Panc1 (cell line): ENCODE measurements around the gene RDH5. TPM values are rescaled to one million over a fixed set of nuclear protein-coding genes. Genes with fewer than 3 reads are reported as not detected.

ENCODE experiments used
- ATAC-seq: fragments of 200-7000 bp; cut with Tn5 transposase; 2 replicates; pipeline ENCODE4 v1.9.1; 2020; ENCODE audit warnings: mild to moderate bottlenecking, moderate library complexity
- BruUV-seq: library from RNA; stranded (reverse); fragments of 400-500 nt; replicated peaks from 2 replicates; lab custom pipeline; 2021; lab: Mats Ljungman, UMichigan
- CTCF ChIA-PET: fragments of 300-600 bp; sonication (Branson Sonifier 250); formaldehyde crosslinking; loops from one replicate; lab custom pipeline; 2022; ENCODE audit warnings: antibody characterized with exemption; lab: Charles Lee
- POLR2A ChIA-PET: fragments of 300-600 bp; sonication (Branson Sonifier 250); formaldehyde crosslinking; loops from one replicate; lab custom pipeline; 2022; ENCODE audit warnings: antibody characterized with exemption; lab: Charles Lee
- DNase-seq: peaks from one replicate; pipeline ENCODE4 v3.0.0-alpha.2; 2010; ENCODE audit warnings: low read depth, low spot score
- H3K27ac ChIP-seq: 2 replicates; pipeline ENCODE4 v1.5.1; 2011; ENCODE audit warnings: mild to moderate bottlenecking, low read length, inconsistent platforms
- H3K27me3 ChIP-seq: fragments of 200-500 bp; sonication (Bioruptor generic); 2 replicates; pipeline ENCODE4 v1.6.0; 2014; ENCODE audit warnings: low read length, inconsistent platforms; ENCODE audit not compliant: control insufficient read depth, insufficient read depth
- H3K36me3 ChIP-seq: fragments of 200-500 bp; sonication (Bioruptor generic); 2 replicates; pipeline ENCODE4 v1.5.1; 2014; ENCODE audit warnings: inconsistent platforms, mild to moderate bottlenecking, low read length, moderate library complexity; ENCODE audit not compliant: control insufficient read depth, insufficient read depth
- H3K4me1 ChIP-seq: 2 replicates; pipeline ENCODE4 v1.5.1; 2011; ENCODE audit warnings: inconsistent platforms, mild to moderate bottlenecking, low read length, moderate library complexity; ENCODE audit not compliant: control insufficient read depth, insufficient read depth
- H3K4me3 ChIP-seq, 2 experiments: 2 replicates each; pipeline ENCODE4 v1.5.1; 2011 to 2012; ENCODE audit warnings: low read depth in 2 of 2, low read length in 2 of 2, mild to moderate bottlenecking in 2 of 2, inconsistent platforms in 1 of 2, moderate library complexity in 1 of 2
- H3K9me3 ChIP-seq: fragments of 200-500 bp; sonication (Bioruptor generic); 2 replicates; pipeline ENCODE4 v1.5.1; 2014; ENCODE audit warnings: low read depth, mild to moderate bottlenecking, inconsistent platforms, low read length, moderate library complexity; ENCODE audit not compliant: control insufficient read depth, insufficient read depth
- POLR2AphosphoS5 ChIP-seq: IDR thresholded peaks from 2 replicates; pipeline ENCODE4 v1.6.1; 2012; ENCODE audit warnings: mild to moderate bottlenecking, low read depth, low read length, moderate library complexity
- SIN3A ChIP-seq: IDR thresholded peaks from 2 replicates; pipeline ENCODE4 v1.6.1; 2012; ENCODE audit warnings: low read depth, mild to moderate bottlenecking, low read length, moderate library complexity, borderline replicate concordance; ENCODE audit not compliant: insufficient read depth
- TCF7L2 ChIP-seq: IDR thresholded peaks from 2 replicates; pipeline ENCODE4 v1.6.1; 2011; ENCODE audit warnings: mild to moderate bottlenecking, low read depth, low read length, inconsistent platforms
- in situ Hi-C: cut with HindIII; loops from 2 replicates; pipeline ENCODE4 v1.10.0; 2016; ENCODE audit warnings: low sequenced_read_pairs, low pct_unique_long_range_greater_than_20kb
- intact Hi-C: fragments of 100-400 bp; cut with micrococcal nuclease; formaldehyde crosslinking; loops from one replicate; pipeline ENCODE4 v1.10.0; 2022; ENCODE audit not compliant: unreplicated experiment
- total RNA-seq: library from RNA; stranded (reverse); gene quantifications from one replicate; pipeline ENCODE4 v1.2.1, GENCODE V29; 2021; ENCODE audit not compliant: unreplicated experiment
- TF ChIP-seq, protein P1 (sequence below): fragments of 450-650 bp; IDR thresholded peaks from 2 replicates; pipeline ENCODE4 v1.5.1; 2017; ENCODE audit warnings: mild to moderate bottlenecking
- TF ChIP-seq, protein P2 (sequence below), 2 experiments: IDR thresholded peaks; 2 replicates each; pipeline ENCODE4 v1.6.1; 2011 to 2012; ENCODE audit warnings: low read depth in 2 of 2, control low read depth in 1 of 2, low read length in 1 of 2, mild to moderate bottlenecking in 1 of 2, moderate library complexity in 1 of 2; ENCODE audit not compliant: insufficient read depth in 1 of 2

Gene RDH5
- total RNA-seq, 1 experiment from 2014 or later: 2.8 TPM

DNA sequence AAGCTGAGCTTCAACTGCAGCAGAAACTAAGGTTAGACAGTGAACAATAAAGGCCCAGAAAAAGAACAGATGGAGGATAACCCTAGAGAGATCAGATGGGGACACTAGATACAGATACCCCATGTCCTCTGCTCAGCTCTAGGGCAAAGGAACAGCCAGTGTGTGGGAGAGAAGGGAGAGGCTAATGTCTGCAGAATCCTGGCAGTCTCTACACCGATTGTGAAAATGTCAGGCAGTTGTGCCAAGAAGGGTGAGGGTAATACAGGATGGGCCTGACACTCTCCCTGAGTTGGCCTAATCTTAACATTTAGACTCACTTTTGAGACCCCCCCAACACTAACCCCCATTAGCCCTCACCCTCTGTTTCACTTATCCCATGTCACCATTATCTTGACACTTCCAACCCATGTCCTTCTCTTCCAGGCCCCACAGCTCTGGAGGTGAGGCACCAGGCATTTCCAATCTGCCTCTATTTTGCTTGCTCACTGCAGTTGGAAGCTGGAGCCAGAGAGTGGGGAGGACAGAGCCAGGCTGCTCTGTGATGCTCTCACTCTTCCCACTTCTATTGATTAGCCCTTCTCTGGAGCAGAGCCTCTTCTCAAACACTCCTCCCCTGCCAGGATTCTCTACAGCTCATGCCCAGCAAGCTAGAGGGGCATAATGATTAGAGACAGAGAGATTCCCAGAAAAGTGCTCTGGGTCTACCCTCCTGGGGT lies 7.3 kb upstream of the RDH5 start:
- Histone ChIP-seq H3K27ac (no peak overlapping the region), H3K27me3 (peaks cover 11% of the 10 kb centered on the region), H3K36me3 (no peaks in the 10 kb centered on the region), H3K4me1 (peaks cover 19% of the 10 kb centered on the region), H3K9me3 (no peaks in the 10 kb centered on the region), H3K4me3 (no peak overlapping the region)
- ChIA-PET CTCF (no interaction called here), POLR2A (no interaction called here)
- in situ Hi-C loops (no loop called here), intact Hi-C loops (no loop called here)
- DNase-seq (no peak), ATAC-seq (no peak)
- TF ChIP-seq, protein P1, sequence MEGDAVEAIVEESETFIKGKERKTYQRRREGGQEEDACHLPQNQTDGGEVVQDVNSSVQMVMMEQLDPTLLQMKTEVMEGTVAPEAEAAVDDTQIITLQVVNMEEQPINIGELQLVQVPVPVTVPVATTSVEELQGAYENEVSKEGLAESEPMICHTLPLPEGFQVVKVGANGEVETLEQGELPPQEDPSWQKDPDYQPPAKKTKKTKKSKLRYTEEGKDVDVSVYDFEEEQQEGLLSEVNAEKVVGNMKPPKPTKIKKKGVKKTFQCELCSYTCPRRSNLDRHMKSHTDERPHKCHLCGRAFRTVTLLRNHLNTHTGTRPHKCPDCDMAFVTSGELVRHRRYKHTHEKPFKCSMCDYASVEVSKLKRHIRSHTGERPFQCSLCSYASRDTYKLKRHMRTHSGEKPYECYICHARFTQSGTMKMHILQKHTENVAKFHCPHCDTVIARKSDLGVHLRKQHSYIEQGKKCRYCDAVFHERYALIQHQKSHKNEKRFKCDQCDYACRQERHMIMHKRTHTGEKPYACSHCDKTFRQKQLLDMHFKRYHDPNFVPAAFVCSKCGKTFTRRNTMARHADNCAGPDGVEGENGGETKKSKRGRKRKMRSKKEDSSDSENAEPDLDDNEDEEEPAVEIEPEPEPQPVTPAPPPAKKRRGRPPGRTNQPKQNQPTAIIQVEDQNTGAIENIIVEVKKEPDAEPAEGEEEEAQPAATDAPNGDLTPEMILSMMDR: no peak
- TF ChIP-seq POLR2AphosphoS5 (no peak), TCF7L2 (no peak), SIN3A (no peak)
- TF ChIP-seq, protein P2, sequence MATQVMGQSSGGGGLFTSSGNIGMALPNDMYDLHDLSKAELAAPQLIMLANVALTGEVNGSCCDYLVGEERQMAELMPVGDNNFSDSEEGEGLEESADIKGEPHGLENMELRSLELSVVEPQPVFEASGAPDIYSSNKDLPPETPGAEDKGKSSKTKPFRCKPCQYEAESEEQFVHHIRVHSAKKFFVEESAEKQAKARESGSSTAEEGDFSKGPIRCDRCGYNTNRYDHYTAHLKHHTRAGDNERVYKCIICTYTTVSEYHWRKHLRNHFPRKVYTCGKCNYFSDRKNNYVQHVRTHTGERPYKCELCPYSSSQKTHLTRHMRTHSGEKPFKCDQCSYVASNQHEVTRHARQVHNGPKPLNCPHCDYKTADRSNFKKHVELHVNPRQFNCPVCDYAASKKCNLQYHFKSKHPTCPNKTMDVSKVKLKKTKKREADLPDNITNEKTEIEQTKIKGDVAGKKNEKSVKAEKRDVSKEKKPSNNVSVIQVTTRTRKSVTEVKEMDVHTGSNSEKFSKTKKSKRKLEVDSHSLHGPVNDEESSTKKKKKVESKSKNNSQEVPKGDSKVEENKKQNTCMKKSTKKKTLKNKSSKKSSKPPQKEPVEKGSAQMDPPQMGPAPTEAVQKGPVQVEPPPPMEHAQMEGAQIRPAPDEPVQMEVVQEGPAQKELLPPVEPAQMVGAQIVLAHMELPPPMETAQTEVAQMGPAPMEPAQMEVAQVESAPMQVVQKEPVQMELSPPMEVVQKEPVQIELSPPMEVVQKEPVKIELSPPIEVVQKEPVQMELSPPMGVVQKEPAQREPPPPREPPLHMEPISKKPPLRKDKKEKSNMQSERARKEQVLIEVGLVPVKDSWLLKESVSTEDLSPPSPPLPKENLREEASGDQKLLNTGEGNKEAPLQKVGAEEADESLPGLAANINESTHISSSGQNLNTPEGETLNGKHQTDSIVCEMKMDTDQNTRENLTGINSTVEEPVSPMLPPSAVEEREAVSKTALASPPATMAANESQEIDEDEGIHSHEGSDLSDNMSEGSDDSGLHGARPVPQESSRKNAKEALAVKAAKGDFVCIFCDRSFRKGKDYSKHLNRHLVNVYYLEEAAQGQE (IDR thresholded peaks at IDR 0.05; ENCODE audit: insufficient read depth in 1 of 2, low read depth in 2 of 2, low read length in 1 of 2): no peak
- BruUV-seq: no TSS peak

DNA sequence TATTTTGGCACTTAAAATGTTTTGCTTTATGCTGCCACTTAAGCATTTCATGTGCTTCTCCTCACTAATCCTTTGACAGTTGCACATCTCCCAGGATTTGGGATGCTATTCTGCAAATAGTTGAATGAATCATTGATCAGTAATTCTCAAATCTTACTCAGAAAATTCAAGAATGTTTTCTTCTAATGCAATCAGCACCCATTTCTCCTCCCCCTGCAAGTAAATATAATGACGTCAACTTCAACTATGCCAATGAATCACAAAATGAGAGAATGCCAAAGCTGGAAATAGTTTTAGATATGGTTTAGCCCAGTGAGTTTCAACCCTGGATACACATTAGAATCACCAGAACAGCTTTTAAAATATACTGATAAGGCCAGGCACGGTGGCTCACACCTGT lies 6.5 kb upstream of the RDH5 start:
- H3K9me3 ChIP-seq: no peaks in the 10 kb centered on the region
- TF ChIP-seq SIN3A (no peak), POLR2AphosphoS5 (no peak), TCF7L2 (no peak)
- TF ChIP-seq, protein P2 (IDR thresholded peaks at IDR 0.05; ENCODE audit: insufficient read depth in 1 of 2, low read depth in 2 of 2, low read length in 1 of 2): no peak
- TF ChIP-seq, protein P1: no peak
- peaks cover 20% of the 10 kb centered on the region for H3K4me1 ChIP-seq
- no peaks in the 10 kb centered on the region for H3K36me3 ChIP-seq
- no TSS peak for BruUV-seq
- peaks cover 7% of the 10 kb centered on the region for H3K27me3 ChIP-seq
- ATAC-seq (no peak), DNase-seq (no peak)
- intact Hi-C loops (no loop called here), in situ Hi-C loops (no loop called here)
- H3K4me3 ChIP-seq: no peak overlapping the region
- ChIA-PET POLR2A (no interaction called here), CTCF (no interaction called here)
- H3K27ac ChIP-seq: no peak overlapping the region
